ENCODE measurements around the gene AGXT2. TPM values are rescaled to one million over a fixed set of nuclear protein-coding genes. Genes with fewer than 3 reads are reported as not detected.
"Not testable (repeated sequence)": the region's sequence is repeated elsewhere in the genome, so short reads cannot be mapped to it uniquely, and the experiment has no call there.

Gene AGXT2
- total and polyA plus RNA-seq, 2 donors (not counting 1 experiment from before 2014, with no cell fraction given) = not detected

DNA sequence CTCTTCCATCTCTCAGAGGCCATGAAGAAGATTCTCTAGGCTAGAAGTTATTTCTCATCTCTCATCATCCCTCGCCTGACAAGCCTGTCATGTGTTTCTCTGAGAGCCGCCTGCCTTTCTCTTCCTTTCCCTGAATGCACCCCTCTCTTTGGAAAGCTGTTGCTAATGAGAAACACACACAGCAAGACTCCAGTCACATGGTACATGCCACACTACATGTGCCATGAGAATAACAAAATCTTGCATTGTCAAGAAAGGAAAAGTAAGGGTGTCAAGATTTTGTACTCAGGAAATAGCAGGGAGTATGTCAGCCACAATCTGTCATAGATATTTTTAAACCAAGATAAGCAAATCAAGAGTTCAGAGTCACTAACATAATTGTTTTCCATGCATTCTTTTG is 8.9 kb downstream of the AGXT2 start:
- DNase-seq (ENCODE audit: low read depth in 2 of 2) = peak in 1 of 2 donors; percentile 15
- Histone ChIP-seq H3K4me2 (ENCODE audit: extremely low read depth, insufficient read depth, low read length) (no peak overlapping the region), H3K36me3 (ENCODE audit: control insufficient read depth, insufficient read depth, low read length) (no peaks in the 10 kb centered on the region), H3K9ac (ENCODE audit: insufficient read depth, low read length) (no peak overlapping the region), H3K27ac (ENCODE audit: insufficient read depth, low read length) (no peak overlapping the region), H3K27me3 (ENCODE audit: control insufficient read depth, insufficient read depth, low read length) (peaks cover 7% of the 10 kb centered on the region), H3K9me3 (ENCODE audit: control insufficient read depth, insufficient read depth, low read depth, low read length) (no peaks in the 10 kb centered on the region), H3K4me1 (ENCODE audit: control insufficient read depth, extremely low read depth, insufficient read depth, low read length) (no peaks in the 10 kb centered on the region), H2AFZ (ENCODE audit: low read length) (no peak overlapping the region), H3K79me2 (ENCODE audit: control insufficient read depth, insufficient read depth, low read length) (no peaks in the 10 kb centered on the region), H4K20me1 (ENCODE audit: control insufficient read depth, extremely low read depth, insufficient read depth, low read length) (no peaks in the 10 kb centered on the region), H3K4me3 (replicated peaks in 1 of 4; ENCODE audit: control extremely low read depth in 1 of 4, insufficient read depth in 1 of 4, low read depth in 3 of 4, low read length in 4 of 4) (no peak overlapping the region)
- TF ChIP-seq CTCF (conservative IDR thresholded peaks at IDR 0.05 in 1 of 2, IDR thresholded peaks at IDR 0.05 in 1 of 2; ENCODE audit: low read depth in 1 of 2, low read length in 2 of 2) (no peak), EZH2 (IDR thresholded peaks at IDR 0.05; ENCODE audit: low read length, missing control alignments) (no peak)

DNA sequence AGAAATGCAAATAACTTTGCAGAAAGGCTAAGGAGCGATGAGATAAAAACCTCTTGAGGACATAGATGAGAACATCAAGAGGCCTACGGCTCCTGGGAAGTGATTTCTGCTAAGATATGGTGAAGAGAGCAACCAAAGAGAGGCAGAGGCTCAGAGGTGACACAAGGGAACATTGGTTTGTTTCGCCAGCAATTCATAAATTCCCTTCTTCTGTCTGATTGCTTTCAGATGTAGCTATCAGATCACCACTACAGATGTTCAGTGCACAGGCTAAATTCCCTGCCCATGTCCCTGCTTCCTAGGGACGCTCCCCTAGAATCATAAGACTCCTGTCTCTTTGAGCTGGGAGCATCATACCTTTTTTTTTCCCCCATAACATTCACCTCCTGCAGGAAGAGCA is 11.2 kb downstream of the AGXT2 start:
- no peak for DNase-seq (ENCODE audit: low read depth in 2 of 2)
- Histone ChIP-seq H3K4me2 (ENCODE audit: extremely low read depth, insufficient read depth, low read length) (no peak overlapping the region), H3K36me3 (ENCODE audit: control insufficient read depth, insufficient read depth, low read length) (no peaks in the 10 kb centered on the region), H3K4me3 (replicated peaks in 1 of 4; ENCODE audit: control extremely low read depth in 1 of 4, insufficient read depth in 1 of 4, low read depth in 3 of 4, low read length in 4 of 4) (no peak overlapping the region), H3K27ac (ENCODE audit: insufficient read depth, low read length) (no peak overlapping the region), H4K20me1 (ENCODE audit: control insufficient read depth, extremely low read depth, insufficient read depth, low read length) (no peaks in the 10 kb centered on the region), H3K9me3 (ENCODE audit: control insufficient read depth, insufficient read depth, low read depth, low read length) (no peaks in the 10 kb centered on the region), H3K79me2 (ENCODE audit: control insufficient read depth, insufficient read depth, low read length) (no peaks in the 10 kb centered on the region), H3K27me3 (ENCODE audit: control insufficient read depth, insufficient read depth, low read length) (peaks cover 7% of the 10 kb centered on the region), H2AFZ (ENCODE audit: low read length) (no peak overlapping the region), H3K4me1 (ENCODE audit: control insufficient read depth, extremely low read depth, insufficient read depth, low read length) (no peaks in the 10 kb centered on the region), H3K9ac (ENCODE audit: insufficient read depth, low read length) (no peak overlapping the region)
- TF ChIP-seq CTCF (conservative IDR thresholded peaks at IDR 0.05 in 1 of 2, IDR thresholded peaks at IDR 0.05 in 1 of 2; ENCODE audit: low read depth in 1 of 2, low read length in 2 of 2) = no peak
- TF ChIP-seq EZH2 (IDR thresholded peaks at IDR 0.05; ENCODE audit: low read length, missing control alignments) = no peak

DNA sequence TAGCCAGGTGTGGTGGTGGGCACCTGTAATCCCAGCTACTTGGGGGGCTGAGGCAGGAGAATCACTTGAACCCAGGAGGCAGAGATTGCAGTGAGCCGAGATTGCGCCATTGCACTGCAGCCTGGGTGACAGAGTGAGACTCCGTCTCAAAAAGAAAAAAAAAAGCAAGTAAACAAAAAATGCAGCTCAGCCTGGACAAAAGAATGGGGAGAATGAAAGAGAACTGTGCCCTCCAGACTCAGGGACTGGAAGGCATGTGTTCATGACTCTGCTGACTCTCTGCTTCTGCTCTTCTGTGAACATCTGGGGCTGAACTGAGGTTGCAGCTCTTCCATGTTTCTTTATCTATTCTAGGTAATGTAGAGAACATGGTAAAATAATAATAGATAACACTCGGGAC is 11.8 kb downstream of the AGXT2 start:
- H3K36me3 ChIP-seq (ENCODE audit: control insufficient read depth, insufficient read depth, low read length); H3K27me3 ChIP-seq (ENCODE audit: control insufficient read depth, insufficient read depth, low read length); H2AFZ ChIP-seq (ENCODE audit: low read length); H3K9me3 ChIP-seq (ENCODE audit: control insufficient read depth, insufficient read depth, low read depth, low read length); H3K4me2 ChIP-seq (ENCODE audit: extremely low read depth, insufficient read depth, low read length); H3K4me3 ChIP-seq (replicated peaks in 1 of 4; ENCODE audit: control extremely low read depth in 1 of 4, insufficient read depth in 1 of 4, low read depth in 3 of 4, low read length in 4 of 4); H3K4me1 ChIP-seq (ENCODE audit: control insufficient read depth, extremely low read depth, insufficient read depth, low read length); H3K27ac ChIP-seq (ENCODE audit: insufficient read depth, low read length); H4K20me1 ChIP-seq (ENCODE audit: control insufficient read depth, extremely low read depth, insufficient read depth, low read length); H3K9ac ChIP-seq (ENCODE audit: insufficient read depth, low read length); DNase-seq (ENCODE audit: low read depth in 2 of 2); H3K79me2 ChIP-seq (ENCODE audit: control insufficient read depth, insufficient read depth, low read length): not testable (repeated sequence)

Data from fibroblast of lung (primary cell).